Erythroblast (primary cell): ENCODE measurements around the gene ROPN1L.

Experiments
- GATA1 ChIP-seq: IDR thresholded peaks from 2 replicates; pipeline ENCODE4 v1.6.1; 2011; ENCODE audit warnings: low read depth, mild to moderate bottlenecking, control low read depth, low read length, moderate library complexity
- POLR2A ChIP-seq: IDR thresholded peaks from 2 replicates; pipeline ENCODE4 v1.6.1; 2011; ENCODE audit warnings: mild to moderate bottlenecking, low read length

- TF ChIP-seq POLR2A (no peak), GATA1 (no peak)
Observed at GRCh38 chr5:10482791-10483530, 41.3 kb downstream of the ROPN1L start.
